H9 (cell line): ENCODE data around the gene SLCO3A1. TPM values are rescaled to one million over a fixed set of nuclear protein-coding genes. Genes with fewer than 3 reads are reported as not detected.

Source experiments
- DNase-seq: peaks from one replicate; pipeline ENCODE4 v3.0.0-alpha.2; 2017
- H2AFZ ChIP-seq: one replicate; pipeline ENCODE4 v1.6.1; 2013; ENCODE audit warnings: mild to moderate bottlenecking, low read length, control low read depth, moderate library complexity
- H2AK5ac ChIP-seq: 2 replicates; pipeline ENCODE4 v1.6.1; 2013; ENCODE audit warnings: low read length, control low read depth, mixed read lengths; ENCODE audit not compliant: insufficient read length
- H2BK120ac ChIP-seq: one replicate; pipeline ENCODE4 v1.6.1; 2013; ENCODE audit warnings: low read depth, mild to moderate bottlenecking, low read length, control low read depth, inconsistent platforms; ENCODE audit not compliant: poor library complexity, severe bottlenecking
- H2BK12ac ChIP-seq: 2 replicates; pipeline ENCODE4 v1.6.1; 2013; ENCODE audit warnings: low read length, control low read depth, mixed read lengths, low read depth; ENCODE audit not compliant: insufficient read length
- H2BK15ac ChIP-seq: 2 replicates; pipeline ENCODE4 v1.6.1; 2013; ENCODE audit warnings: low read depth, low read length, control low read depth
- H2BK20ac ChIP-seq: one replicate; pipeline ENCODE4 v1.6.1; 2013; ENCODE audit warnings: low read depth, mild to moderate bottlenecking, low read length, control low read depth, inconsistent platforms; ENCODE audit not compliant: poor library complexity, severe bottlenecking
- H2BK5ac ChIP-seq: 2 replicates; pipeline ENCODE4 v1.6.1; 2013; ENCODE audit warnings: low read length, control low read depth, mixed read lengths; ENCODE audit not compliant: insufficient read length
- H3K14ac ChIP-seq: 2 replicates; pipeline ENCODE4 v1.6.1; 2013; ENCODE audit warnings: low read length, control low read depth; ENCODE audit not compliant: insufficient read depth
- H3K18ac ChIP-seq: 2 replicates; pipeline ENCODE4 v1.6.1; 2013; ENCODE audit warnings: low read depth, mild to moderate bottlenecking, mixed read lengths, low read length, control low read depth; ENCODE audit not compliant: insufficient read length
- H3K23ac ChIP-seq: 2 replicates; pipeline ENCODE4 v1.6.1; 2013; ENCODE audit warnings: low read length, control low read depth, mixed read lengths, low read depth; ENCODE audit not compliant: insufficient read length
- H3K23me2 ChIP-seq: 2 replicates; pipeline ENCODE4 v1.6.1; 2013; ENCODE audit warnings: low read depth, mild to moderate bottlenecking, mixed read lengths, low read length, control low read depth; ENCODE audit not compliant: insufficient read length, poor library complexity, severe bottlenecking
- H3K27ac ChIP-seq: 2 replicates; pipeline ENCODE4 v1.5.1; 2013; ENCODE audit warnings: low read length, control low read depth, mixed read lengths, low read depth; ENCODE audit not compliant: insufficient read length
- H3K27me3 ChIP-seq: 2 replicates; pipeline ENCODE4 v1.6.1; 2013; ENCODE audit warnings: low read length, control low read depth, inconsistent platforms; ENCODE audit not compliant: insufficient read depth
- H3K4ac ChIP-seq: 2 replicates; pipeline ENCODE4 v1.6.1; 2013; ENCODE audit warnings: low read depth, mild to moderate bottlenecking, control low read depth, inconsistent platforms, low read length, moderate library complexity
- H3K4me1 ChIP-seq: 2 replicates; pipeline ENCODE4 v1.6.1; 2013; ENCODE audit warnings: low read length, control low read depth, inconsistent platforms; ENCODE audit not compliant: insufficient read depth
- H3K4me2 ChIP-seq: 2 replicates; pipeline ENCODE4 v1.6.1; 2013; ENCODE audit warnings: low read length, control low read depth, mixed read lengths; ENCODE audit not compliant: insufficient read length, insufficient read depth
- H3K56ac ChIP-seq: 2 replicates; pipeline ENCODE4 v1.6.1; 2013; ENCODE audit warnings: low read depth, mild to moderate bottlenecking, mixed read lengths, low read length, control low read depth; ENCODE audit not compliant: insufficient read length
- H3K79me1 ChIP-seq: 2 replicates; pipeline ENCODE4 v1.6.1; 2013; ENCODE audit warnings: low read depth, mild to moderate bottlenecking, moderate library complexity, low read length, control low read depth, inconsistent platforms; ENCODE audit not compliant: insufficient read depth, poor library complexity, severe bottlenecking
- H3K79me2 ChIP-seq: 2 replicates; pipeline ENCODE4 v1.6.1; 2013; ENCODE audit warnings: low read length, control low read depth, inconsistent platforms; ENCODE audit not compliant: insufficient read depth
- H3K9ac ChIP-seq: 2 replicates; pipeline ENCODE4 v1.6.1; 2013; ENCODE audit warnings: low read length, control low read depth, mixed read lengths; ENCODE audit not compliant: insufficient read length; ENCODE audit errors: extremely low read depth
- H3K9me3 ChIP-seq: one replicate; pipeline ENCODE4 v1.6.1; 2013; ENCODE audit warnings: low read depth, low read length, inconsistent platforms; ENCODE audit not compliant: control insufficient read depth
- H3T11ph ChIP-seq: one replicate; pipeline ENCODE4 v1.6.1; 2013; ENCODE audit warnings: mild to moderate bottlenecking, low read length, control low read depth, inconsistent platforms
- H4K20me1 ChIP-seq: one replicate; pipeline ENCODE4 v1.6.1; 2013; ENCODE audit not compliant: control insufficient read depth, insufficient read length, insufficient read depth
- H4K5ac ChIP-seq: 2 replicates; pipeline ENCODE4 v1.6.1; 2013; ENCODE audit warnings: low read depth, mild to moderate bottlenecking, mixed read lengths, low read length, control low read depth; ENCODE audit not compliant: insufficient read length
- H4K8ac ChIP-seq: replicated peaks from 2 replicates; pipeline ENCODE4 v1.6.1; 2013; ENCODE audit warnings: low read length, control low read depth, mixed read lengths, low read depth; ENCODE audit not compliant: insufficient read length
- H4K91ac ChIP-seq: 2 replicates; pipeline ENCODE4 v1.6.1; 2013; ENCODE audit warnings: low read depth, mild to moderate bottlenecking, moderate library complexity, mixed read lengths, low read length, control low read depth; ENCODE audit not compliant: insufficient read length
- H3K27ac Mint-ChIP-seq, 3 experiments: 2 replicates in 2 of 3; 3 replicates in 1 of 3; pipeline ENCODE4 v1.8.0; 2020 to 2021; ENCODE audit warnings: mixed read lengths in 3 of 3, mild to moderate bottlenecking in 1 of 3, moderate library complexity in 1 of 3
- H3K27me3 Mint-ChIP-seq: 2 replicates; pipeline ENCODE4 v1.8.0; 2021; ENCODE audit warnings: low read depth, mild to moderate bottlenecking, moderate library complexity, mixed read lengths
- H3K36me3 Mint-ChIP-seq, 3 experiments: 2 replicates in 2 of 3; 3 replicates in 1 of 3; pipeline ENCODE4 v1.8.0; 2020 to 2021; ENCODE audit warnings: low read depth in 3 of 3, mixed read lengths in 3 of 3; ENCODE audit not compliant: insufficient read depth in 1 of 3
- H3K4me1 Mint-ChIP-seq, 2 experiments: 2 replicates each; pipeline ENCODE4 v1.8.0; 2020; ENCODE audit warnings: mixed read lengths in 2 of 2
- H3K4me3 Mint-ChIP-seq, 2 experiments: 2 replicates in 1 of 2; 3 replicates in 1 of 2; pipeline ENCODE4 v1.8.0; 2020 to 2021; ENCODE audit warnings: mild to moderate bottlenecking in 2 of 2, mixed read lengths in 2 of 2, moderate library complexity in 1 of 2
- H3K9me3 Mint-ChIP-seq, 2 experiments: 2 replicates in 1 of 2; 3 replicates in 1 of 2; pipeline ENCODE4 v1.8.0; 2020; ENCODE audit warnings: mild to moderate bottlenecking in 2 of 2, mixed read lengths in 2 of 2, moderate library complexity in 1 of 2
- CTCF ChIP-seq: fragments of 200-600 bp; sonication (generic); conservative IDR thresholded peaks from 3 replicates; pipeline ENCODE4 v1.8.0; 2021; ENCODE audit warnings: antibody characterized with exemption, mild to moderate bottlenecking
- WGBS: extraction: QIAGEN DNeasy Blood & Tissue Kit; methylation state at CpG from one replicate; pipeline ENCODE4 v1.1.7; 2013; ENCODE audit warnings: missing lambda C conversion rate, low lambda C conversion rate, mixed read lengths; ENCODE audit not compliant: insufficient read length; ENCODE audit errors: extremely low coverage; 5-methylcytosine and 5-hydroxymethylcytosine counted together
- total RNA-seq: library from RNA; stranded (reverse); gene quantifications from 2 replicates; pipeline ENCODE4 v1.2.1, GENCODE V29; 2021

SLCO3A1 gene
- total RNA-seq, 1 experiment from 2014 or later: 9.4 TPM

GRCh38 chr15:91841861-91842260 lies 11.6 kb upstream of the SLCO3A1 start:
- H3K79me1 ChIP-seq: no peaks in the 10 kb centered on the region
- Mint-ChIP-seq H3K4me1 (peaks cover 35 to 44% of the 10 kb centered on the region in 2 experiments), H3K4me3 (no peak overlapping the region), H3K27me3 (peaks cover 13% of the 10 kb centered on the region), H3K36me3 (peaks cover 0 to 7% (median 0%) of the 10 kb centered on the region in 3 experiments; a peak in 2 of 7 replicates), H3K9me3 (peaks cover 3 to 7% of the 10 kb centered on the region in 2 experiments; a peak in 3 of 5 replicates), H3K27ac (no peak overlapping the region)
- no peak overlapping the region for H2BK20ac ChIP-seq
- H3K9me3 ChIP-seq: no peaks in the 10 kb centered on the region
- no peak for DNase-seq
- no peak for TF ChIP-seq CTCF
- H2BK15ac ChIP-seq: no peak overlapping the region
- no peak overlapping the region for H4K5ac ChIP-seq
- no peak overlapping the region for H3K23ac ChIP-seq
- no peak overlapping the region for H4K91ac ChIP-seq
- no peak overlapping the region for H3K4ac ChIP-seq
- peaks cover 2% of the 10 kb centered on the region; the same call in 1 of the 2 replicates for H3K4me1 ChIP-seq
- no CpG with 5 or more reads among the region's 3 CpGs for WGBS
- no peak overlapping the region for H3T11ph ChIP-seq
- H3K27ac ChIP-seq: no peak overlapping the region
- H3K9ac ChIP-seq: no peak overlapping the region
- no peak overlapping the region for H2BK12ac ChIP-seq
- no peak overlapping the region for H3K18ac ChIP-seq
- H3K4me2 ChIP-seq: no peak overlapping the region
- no peaks in the 10 kb centered on the region for H4K20me1 ChIP-seq
- no peaks in the 10 kb centered on the region for H3K27me3 ChIP-seq
- no peak overlapping the region for H3K56ac ChIP-seq
- no peak overlapping the region for H2BK5ac ChIP-seq
- no peaks in the 10 kb centered on the region for H3K23me2 ChIP-seq
- no peak overlapping the region for H4K8ac ChIP-seq
- no peak overlapping the region for H2AFZ ChIP-seq
- no peaks in the 10 kb centered on the region for H3K79me2 ChIP-seq
- H2AK5ac ChIP-seq: no peak overlapping the region
- no peak overlapping the region for H3K14ac ChIP-seq
- H2BK120ac ChIP-seq: no peak overlapping the region
